Measurements from ENCODE around the gene SPAG4. TPM values are rescaled to one million over a fixed set of nuclear protein-coding genes. Genes with fewer than 3 reads are reported as not detected.

Gene SPAG4
- total RNA-seq, 4 donors from 2014 or later: 0.89 TPM; not detected in 3

DNA sequence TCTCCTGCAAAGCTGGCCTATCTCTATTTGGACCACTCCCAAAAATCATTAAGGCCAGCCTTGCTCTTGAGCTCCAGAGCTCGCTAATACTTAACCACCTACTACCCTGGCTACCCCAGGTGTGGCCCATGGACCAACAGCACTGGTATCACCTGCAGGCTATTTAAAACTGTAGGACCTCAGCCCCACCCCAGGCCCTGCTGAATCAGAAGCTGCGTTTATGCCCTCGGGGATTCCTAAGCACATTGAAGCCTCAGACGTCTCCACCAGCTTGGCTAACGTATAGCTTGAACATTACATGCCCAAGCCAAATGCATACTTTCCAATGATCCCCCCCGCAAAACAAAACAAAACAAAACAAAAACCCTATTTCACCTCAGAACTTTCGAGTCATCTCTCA is 19.7 kb upstream of the SPAG4 start:
- Histone ChIP-seq H3K4me1 (peaks cover 6% of the 10 kb centered on the region), H3K4me3 (no peak overlapping the region), H3K27ac (no peak overlapping the region), H3K27me3 (peaks cover 13% of the 10 kb centered on the region), H3K36me3 (no peaks in the 10 kb centered on the region), H3K9me3 (no peaks in the 10 kb centered on the region)
- no peak for TF ChIP-seq POLR2A (IDR thresholded peaks at IDR 0.05)
- TF ChIP-seq EP300 (IDR thresholded peaks at IDR 0.05): no peak
- no peak for TF ChIP-seq POLR2AphosphoS5 (IDR thresholded peaks at IDR 0.05)
- TF ChIP-seq, protein P1, sequence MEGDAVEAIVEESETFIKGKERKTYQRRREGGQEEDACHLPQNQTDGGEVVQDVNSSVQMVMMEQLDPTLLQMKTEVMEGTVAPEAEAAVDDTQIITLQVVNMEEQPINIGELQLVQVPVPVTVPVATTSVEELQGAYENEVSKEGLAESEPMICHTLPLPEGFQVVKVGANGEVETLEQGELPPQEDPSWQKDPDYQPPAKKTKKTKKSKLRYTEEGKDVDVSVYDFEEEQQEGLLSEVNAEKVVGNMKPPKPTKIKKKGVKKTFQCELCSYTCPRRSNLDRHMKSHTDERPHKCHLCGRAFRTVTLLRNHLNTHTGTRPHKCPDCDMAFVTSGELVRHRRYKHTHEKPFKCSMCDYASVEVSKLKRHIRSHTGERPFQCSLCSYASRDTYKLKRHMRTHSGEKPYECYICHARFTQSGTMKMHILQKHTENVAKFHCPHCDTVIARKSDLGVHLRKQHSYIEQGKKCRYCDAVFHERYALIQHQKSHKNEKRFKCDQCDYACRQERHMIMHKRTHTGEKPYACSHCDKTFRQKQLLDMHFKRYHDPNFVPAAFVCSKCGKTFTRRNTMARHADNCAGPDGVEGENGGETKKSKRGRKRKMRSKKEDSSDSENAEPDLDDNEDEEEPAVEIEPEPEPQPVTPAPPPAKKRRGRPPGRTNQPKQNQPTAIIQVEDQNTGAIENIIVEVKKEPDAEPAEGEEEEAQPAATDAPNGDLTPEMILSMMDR (IDR thresholded peaks at IDR 0.05): no peak
- DNase-seq (ENCODE audit: low spot score in 2 of 2): no peak
- 56% methylated on average over 7 of the region's 7 CpGs for WGBS

DNA sequence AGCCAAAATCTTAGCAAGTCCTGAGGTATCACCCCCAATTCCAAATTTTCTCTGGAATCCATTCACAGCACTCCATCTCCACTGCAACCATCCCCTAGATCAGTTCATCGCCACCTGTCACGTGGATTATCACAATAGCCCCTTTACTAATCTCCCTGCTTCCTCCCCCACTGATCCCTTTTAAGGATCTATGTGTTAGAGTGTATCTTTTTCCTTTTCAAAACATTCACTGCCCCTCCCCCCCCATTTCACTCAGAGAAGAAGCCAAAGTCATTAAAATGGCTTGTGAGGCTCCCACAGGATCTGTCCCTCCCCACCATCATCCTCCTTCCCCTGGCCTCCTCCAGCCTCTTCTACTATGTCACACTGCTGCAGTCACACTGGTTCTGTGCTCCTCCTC is 18.4 kb upstream of the SPAG4 start:
- H3K4me1 ChIP-seq: peaks cover 19% of the 10 kb centered on the region
- no peaks in the 10 kb centered on the region for H3K9me3 ChIP-seq
- TF ChIP-seq EP300 (IDR thresholded peaks at IDR 0.05) (no peak), POLR2A (IDR thresholded peaks at IDR 0.05) (no peak), POLR2AphosphoS5 (IDR thresholded peaks at IDR 0.05) (no peak)
- TF ChIP-seq, protein P1 (IDR thresholded peaks at IDR 0.05): no peak
- H3K27ac ChIP-seq: no peak overlapping the region
- peaks cover 20% of the 10 kb centered on the region for H3K27me3 ChIP-seq
- no peaks in the 10 kb centered on the region for H3K36me3 ChIP-seq
- DNase-seq (ENCODE audit: low spot score in 2 of 2): no peak
- H3K4me3 ChIP-seq: no peak overlapping the region
- 94% methylated on average over 2 of the region's 2 CpGs for WGBS

DNA sequence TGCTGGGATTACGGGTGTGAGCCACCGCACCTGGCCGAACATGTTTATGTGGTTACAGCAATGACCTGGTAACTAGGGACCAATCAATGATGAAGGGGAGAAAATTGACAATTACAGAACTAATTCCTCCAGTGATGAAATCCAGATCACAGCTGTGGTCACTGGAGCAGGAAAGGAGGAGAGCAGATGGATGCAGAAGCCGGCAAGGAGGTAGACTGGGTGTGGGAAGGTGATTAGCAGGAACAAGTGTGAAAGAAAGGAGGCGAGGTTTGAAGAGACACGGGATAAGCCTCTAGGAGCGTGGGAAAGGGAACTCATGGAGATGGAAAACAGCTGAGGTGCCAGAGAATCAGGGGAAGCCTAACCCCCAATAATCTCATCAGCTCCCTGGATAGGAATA is 17.2 kb upstream of the SPAG4 start:
- WGBS: 65% methylated on average over 7 of the region's 7 CpGs

DNA sequence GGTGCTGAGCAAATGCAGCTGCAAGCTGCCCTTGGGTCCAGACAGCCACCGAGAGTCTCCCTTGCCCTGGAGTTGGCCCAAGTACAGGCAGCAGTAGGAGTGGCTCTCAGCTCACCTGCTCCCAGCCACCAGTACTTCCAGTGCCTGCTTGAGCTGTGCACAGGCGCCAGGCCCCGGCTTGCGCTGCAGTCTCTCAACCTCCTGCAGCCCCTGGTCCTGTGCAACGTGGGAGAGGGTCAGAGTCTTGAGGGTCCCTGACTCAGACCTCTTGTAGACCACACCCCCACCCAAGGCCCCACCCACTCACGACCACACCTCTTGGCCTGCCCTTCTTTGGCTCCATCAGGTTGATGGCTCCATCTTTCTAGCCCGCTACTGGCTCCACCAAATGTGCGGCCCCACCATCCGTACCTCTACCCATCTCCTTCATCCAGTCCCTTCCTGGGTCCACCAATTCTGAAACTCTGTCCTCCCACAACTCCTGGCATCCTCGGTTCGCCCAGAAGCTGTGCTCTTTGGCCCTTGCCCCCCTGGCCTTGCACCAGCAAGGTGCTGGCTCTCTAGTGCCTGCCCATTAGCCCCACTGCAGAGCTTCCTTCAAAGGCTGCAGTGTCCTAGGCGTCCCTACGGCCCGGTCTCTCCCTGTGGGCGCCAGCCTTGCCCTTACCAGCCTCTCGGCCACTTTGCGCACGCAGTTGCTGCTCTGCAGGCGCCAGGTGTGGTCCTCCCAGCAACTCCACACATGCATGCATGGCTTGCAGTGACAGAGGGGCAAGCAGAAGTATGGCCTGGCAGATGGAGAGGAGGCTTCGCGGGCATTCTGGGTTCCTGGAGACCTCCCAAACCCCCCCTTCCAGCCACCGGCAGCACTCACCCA is 16.5 kb upstream of the SPAG4 start:
- no peak overlapping the region for H3K27ac ChIP-seq
- peak in 1 of 2 donors; percentile 50 for DNase-seq (ENCODE audit: low spot score in 2 of 2)
- H3K36me3 ChIP-seq: no peaks in the 10 kb centered on the region
- peaks cover 20% of the 10 kb centered on the region for H3K27me3 ChIP-seq
- TF ChIP-seq, protein P1 (IDR thresholded peaks at IDR 0.05): no peak
- no peak for TF ChIP-seq EP300 (IDR thresholded peaks at IDR 0.05)
- no peak for TF ChIP-seq POLR2A (IDR thresholded peaks at IDR 0.05)
- TF ChIP-seq POLR2AphosphoS5 (IDR thresholded peaks at IDR 0.05): no peak
- no peaks in the 10 kb centered on the region for H3K9me3 ChIP-seq
- 83% methylated on average over 19 of the region's 22 CpGs for WGBS
- H3K4me1 ChIP-seq: peaks cover 20% of the 10 kb centered on the region
- H3K4me3 ChIP-seq: no peak overlapping the region

More for the DNA sequence above, 17.2 kb upstream of the SPAG4 start:
- no peak overlapping the region for H3K27ac ChIP-seq
- H3K4me3 ChIP-seq: no peak overlapping the region
- no peak for DNase-seq (ENCODE audit: low spot score in 2 of 2)
- H3K4me1 ChIP-seq: peaks cover 20% of the 10 kb centered on the region
- peaks cover 20% of the 10 kb centered on the region for H3K27me3 ChIP-seq
- TF ChIP-seq POLR2AphosphoS5 (IDR thresholded peaks at IDR 0.05): no peak
- no peak for TF ChIP-seq EP300 (IDR thresholded peaks at IDR 0.05)
- no peak for TF ChIP-seq POLR2A (IDR thresholded peaks at IDR 0.05)
- TF ChIP-seq, protein P1 (IDR thresholded peaks at IDR 0.05): no peak
- no peaks in the 10 kb centered on the region for H3K9me3 ChIP-seq
- no peaks in the 10 kb centered on the region for H3K36me3 ChIP-seq

DNA sequence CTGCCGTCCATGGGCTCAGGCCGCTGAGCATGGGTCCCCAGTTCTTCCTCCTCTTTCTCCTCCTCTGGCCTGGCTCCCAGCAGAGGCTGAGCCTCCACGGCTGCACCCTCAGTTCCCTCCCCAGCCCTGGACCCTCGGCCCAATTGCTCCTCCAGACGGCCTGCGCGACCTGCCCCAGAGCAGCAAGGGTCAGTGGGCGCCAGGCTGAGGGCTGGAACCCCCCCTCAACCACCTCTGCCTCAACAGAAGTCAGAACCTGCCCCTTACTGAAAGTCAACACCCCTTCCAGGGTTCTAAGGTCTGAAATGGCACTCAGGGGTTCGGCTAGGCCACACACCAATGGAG is 15.9 kb upstream of the SPAG4 start:
- 89% methylated on average over 9 of the region's 9 CpGs for WGBS
- H3K27ac ChIP-seq: no peak overlapping the region
- DNase-seq (ENCODE audit: low spot score in 2 of 2): no peak
- peaks cover 20% of the 10 kb centered on the region for H3K27me3 ChIP-seq
- no peaks in the 10 kb centered on the region for H3K9me3 ChIP-seq
- H3K36me3 ChIP-seq: no peaks in the 10 kb centered on the region
- H3K4me1 ChIP-seq: peaks cover 20% of the 10 kb centered on the region
- TF ChIP-seq POLR2A (IDR thresholded peaks at IDR 0.05): no peak
- TF ChIP-seq, protein P1 (IDR thresholded peaks at IDR 0.05): no peak
- TF ChIP-seq POLR2AphosphoS5 (IDR thresholded peaks at IDR 0.05): no peak
- TF ChIP-seq EP300 (IDR thresholded peaks at IDR 0.05): no peak
- no peak overlapping the region for H3K4me3 ChIP-seq
